Bronchial epithelial cell (primary cell): ENCODE data around the gene HECW1. TPM values are rescaled to one million over a fixed set of nuclear protein-coding genes. Genes with fewer than 3 reads are reported as not detected.

Experiments used
- DNase-seq: peaks from one replicate; pipeline ENCODE4 v3.0.0-alpha.2; 2010; ENCODE audit warnings: low read depth
- FAIRE-seq: peaks from 2 replicates; lab custom pipeline; 2011; peaks lifted over from hg19 to GRCh38; lab: Jason Lieb, UNC
- H3K27me3 ChIP-seq: 2 replicates; pipeline ENCODE4 v1.5.1; 2011; ENCODE audit warnings: low read length; ENCODE audit not compliant: control insufficient read depth, insufficient read depth
- H3K36me3 ChIP-seq: 2 replicates; pipeline ENCODE4 v1.5.1; 2011; ENCODE audit warnings: low read length; ENCODE audit not compliant: control insufficient read depth, insufficient read depth
- H3K4me3 ChIP-seq: 2 replicates; pipeline ENCODE4 v1.5.1; 2011; ENCODE audit warnings: mild to moderate bottlenecking, low read depth, low read length, control low read depth
- total RNA-seq: library from RNA; depleted of rRNA; stranded (reverse); fragments of >200 nt; gene quantifications from 2 replicates; pipeline ENCODE4 v1.2.1, GENCODE V29; 2014
- TF ChIP-seq, protein P1 (sequence below): IDR thresholded peaks from 2 replicates; pipeline ENCODE4 v1.5.1; 2011; ENCODE audit warnings: mild to moderate bottlenecking, moderate library complexity, low read length, control low read depth, inconsistent platforms; ENCODE audit not compliant: insufficient read depth, severe bottlenecking

Gene HECW1
- total RNA-seq, 1 donor from 2014 or later = under 0.01 TPM

GRCh38 chr7:43516581-43517342 is 404.3 kb downstream of the HECW1 start:
- DNase-seq (peak; percentile 95), FAIRE-seq (peak; percentile 32)
- no peaks in the 10 kb centered on the region for H3K27me3 ChIP-seq
- no peaks in the 10 kb centered on the region for H3K36me3 ChIP-seq
- no peak overlapping the region for H3K4me3 ChIP-seq
- TF ChIP-seq, protein P1, sequence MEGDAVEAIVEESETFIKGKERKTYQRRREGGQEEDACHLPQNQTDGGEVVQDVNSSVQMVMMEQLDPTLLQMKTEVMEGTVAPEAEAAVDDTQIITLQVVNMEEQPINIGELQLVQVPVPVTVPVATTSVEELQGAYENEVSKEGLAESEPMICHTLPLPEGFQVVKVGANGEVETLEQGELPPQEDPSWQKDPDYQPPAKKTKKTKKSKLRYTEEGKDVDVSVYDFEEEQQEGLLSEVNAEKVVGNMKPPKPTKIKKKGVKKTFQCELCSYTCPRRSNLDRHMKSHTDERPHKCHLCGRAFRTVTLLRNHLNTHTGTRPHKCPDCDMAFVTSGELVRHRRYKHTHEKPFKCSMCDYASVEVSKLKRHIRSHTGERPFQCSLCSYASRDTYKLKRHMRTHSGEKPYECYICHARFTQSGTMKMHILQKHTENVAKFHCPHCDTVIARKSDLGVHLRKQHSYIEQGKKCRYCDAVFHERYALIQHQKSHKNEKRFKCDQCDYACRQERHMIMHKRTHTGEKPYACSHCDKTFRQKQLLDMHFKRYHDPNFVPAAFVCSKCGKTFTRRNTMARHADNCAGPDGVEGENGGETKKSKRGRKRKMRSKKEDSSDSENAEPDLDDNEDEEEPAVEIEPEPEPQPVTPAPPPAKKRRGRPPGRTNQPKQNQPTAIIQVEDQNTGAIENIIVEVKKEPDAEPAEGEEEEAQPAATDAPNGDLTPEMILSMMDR = no peak

- no peak for FAIRE-seq
- TF ChIP-seq, protein P1 = no peak
Measured at GRCh38 chr7:43517464-43517863, 405.0 kb downstream of the HECW1 start.

DNA sequence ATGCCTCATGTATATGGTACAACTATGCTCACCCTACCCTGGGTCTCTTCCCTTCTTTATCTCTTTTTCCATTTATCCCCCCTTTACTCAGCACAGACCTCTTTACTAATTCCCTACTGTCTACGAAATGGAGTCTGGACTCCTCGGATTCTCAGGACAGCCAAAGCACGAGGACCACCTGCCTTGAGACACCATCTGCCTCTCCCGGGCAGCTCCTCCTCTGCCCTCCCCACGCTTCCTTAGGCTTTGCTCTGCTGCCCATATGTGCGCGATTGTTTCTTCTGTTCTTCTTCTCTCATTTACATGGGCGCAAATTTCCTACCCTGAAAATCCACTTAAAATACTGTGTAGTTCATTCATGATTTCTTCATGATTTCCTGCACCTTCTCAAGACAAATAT is 407.8 kb downstream of the HECW1 start:
- H3K4me3 ChIP-seq = no peak overlapping the region
- TF ChIP-seq, protein P1 = no peak
- no peaks in the 10 kb centered on the region for H3K27me3 ChIP-seq
- FAIRE-seq (no peak), DNase-seq (no peak)
- no peaks in the 10 kb centered on the region for H3K36me3 ChIP-seq

More at GRCh38 chr7:43517464-43517863, 405.0 kb downstream of the HECW1 start:
- Histone ChIP-seq H3K27me3 (no peaks in the 10 kb centered on the region), H3K4me3 (no peak overlapping the region), H3K36me3 (no peaks in the 10 kb centered on the region)
- DNase-seq = no peak

GRCh38 chr7:43522406-43523156 is 410.1 kb downstream of the HECW1 start:
- FAIRE-seq = no peak
- Histone ChIP-seq H3K27me3 (no peaks in the 10 kb centered on the region), H3K36me3 (no peaks in the 10 kb centered on the region), H3K4me3 (no peak overlapping the region)
- peak; percentile 99 for DNase-seq
- TF ChIP-seq, protein P1 = no peak

GRCh38 chr7:43528576-43529354 is 416.3 kb downstream of the HECW1 start:
- FAIRE-seq (no peak), DNase-seq (no peak)
- TF ChIP-seq, protein P1 = no peak
- H3K4me3 ChIP-seq = no peak overlapping the region
- H3K27me3 ChIP-seq = no peaks in the 10 kb centered on the region
- H3K36me3 ChIP-seq = no peaks in the 10 kb centered on the region
